HG03066 (cell line): Measurements from ENCODE around the gene RFNG.

Experiments
- ATAC-seq: cut with Tn5 transposase; IDR thresholded peaks from one replicate; pipeline ENCODE4 v1.9.1; 2021; ENCODE audit warnings: low read depth; ENCODE audit not compliant: unreplicated experiment

Gene RFNG

DNA sequence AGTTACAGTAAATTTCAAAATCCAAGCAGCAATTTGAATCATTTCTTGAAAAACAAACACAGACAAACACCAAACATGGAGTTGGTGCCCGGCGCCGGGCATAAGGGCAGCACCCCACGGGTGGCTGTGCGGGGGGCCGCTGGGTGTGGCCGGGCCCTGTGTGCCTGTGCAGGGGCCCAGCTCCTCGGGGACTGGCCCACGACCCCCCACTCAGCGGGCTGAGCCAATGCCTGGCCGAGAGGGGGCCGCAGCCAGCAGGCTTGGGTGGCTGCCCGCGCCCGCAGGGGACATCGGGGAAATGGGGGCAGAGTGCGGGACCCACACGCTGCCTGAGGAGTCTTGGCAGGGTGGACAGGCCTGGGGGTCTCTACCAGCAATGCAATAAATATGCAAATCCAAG is 26.8 kb upstream of the RFNG start:
- no peak for ATAC-seq

DNA sequence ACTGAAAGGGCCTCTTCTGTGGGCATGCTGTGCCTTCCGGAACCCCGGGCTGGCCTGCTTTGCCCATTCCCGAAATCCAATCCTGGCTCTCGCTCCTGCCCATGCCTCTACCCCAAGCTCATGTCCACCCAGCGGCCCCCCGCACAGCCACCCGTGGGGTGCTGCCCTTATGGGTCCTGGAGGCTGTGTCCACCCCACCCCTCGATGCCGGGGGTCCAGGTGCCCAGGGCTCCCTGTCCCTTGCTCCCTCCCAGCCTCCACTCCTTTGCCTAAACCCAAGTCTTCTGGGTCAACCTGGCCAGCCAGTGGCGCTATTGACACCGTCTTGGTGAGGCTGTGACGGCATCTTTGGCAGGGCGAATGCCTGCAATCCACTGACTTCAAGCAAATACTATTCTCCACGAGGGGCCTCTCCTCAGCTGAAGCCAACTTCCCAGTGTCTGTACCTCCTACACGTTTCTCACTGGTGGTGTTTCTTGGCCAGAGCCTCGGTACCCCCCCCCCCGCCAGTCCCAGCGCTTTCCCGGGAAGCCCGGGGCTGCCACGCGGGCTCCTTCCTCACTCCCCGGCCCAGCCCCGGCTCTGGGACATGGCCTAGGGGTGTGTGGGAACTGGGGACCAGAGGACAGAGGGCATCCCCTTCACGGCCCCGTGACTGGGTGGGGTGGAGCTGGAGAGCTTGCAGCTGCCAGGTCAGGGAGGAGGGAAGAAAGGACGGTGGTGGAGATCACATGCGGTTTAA is 26.2 kb upstream of the RFNG start:
- no peak for ATAC-seq

DNA sequence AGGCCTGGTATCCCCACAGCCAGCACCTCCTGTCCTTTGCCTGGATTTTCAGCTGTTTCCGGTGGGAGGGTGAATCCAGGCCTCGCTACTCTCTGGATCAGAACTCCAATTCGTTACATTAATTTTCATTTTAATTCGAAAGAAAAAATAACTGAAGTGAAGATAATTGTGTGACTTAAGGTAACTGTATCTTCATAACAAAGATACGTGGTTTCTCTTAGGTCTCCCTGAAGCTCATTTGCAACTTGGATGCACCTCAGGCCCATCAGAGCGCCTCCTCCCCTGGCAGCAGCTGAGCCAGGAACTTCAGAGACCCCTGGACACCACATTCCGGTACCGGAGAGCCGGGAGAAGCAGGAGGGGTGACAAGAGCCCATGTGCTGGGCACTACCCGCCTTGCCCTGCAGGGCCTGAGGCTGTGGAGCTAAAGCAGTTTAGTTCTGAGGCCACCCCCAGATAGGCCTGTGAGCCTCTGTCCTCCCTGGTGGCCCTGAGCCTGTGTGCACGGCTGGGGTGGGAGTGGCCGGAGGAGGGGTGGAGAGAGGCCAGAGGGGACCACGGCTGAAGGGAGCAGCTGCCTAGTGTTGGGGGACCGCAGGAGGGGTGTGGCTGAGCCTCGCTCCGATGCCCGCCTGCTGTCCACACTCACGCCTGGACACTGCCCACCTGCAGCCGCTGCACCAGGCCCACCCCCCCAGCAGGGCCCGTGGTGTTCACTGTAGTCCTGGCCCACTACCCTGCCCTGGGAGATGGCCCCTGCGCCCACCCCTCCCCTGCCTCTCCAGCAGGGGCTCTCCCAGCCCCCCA is 25.4 kb upstream of the RFNG start:
- no peak for ATAC-seq

DNA sequence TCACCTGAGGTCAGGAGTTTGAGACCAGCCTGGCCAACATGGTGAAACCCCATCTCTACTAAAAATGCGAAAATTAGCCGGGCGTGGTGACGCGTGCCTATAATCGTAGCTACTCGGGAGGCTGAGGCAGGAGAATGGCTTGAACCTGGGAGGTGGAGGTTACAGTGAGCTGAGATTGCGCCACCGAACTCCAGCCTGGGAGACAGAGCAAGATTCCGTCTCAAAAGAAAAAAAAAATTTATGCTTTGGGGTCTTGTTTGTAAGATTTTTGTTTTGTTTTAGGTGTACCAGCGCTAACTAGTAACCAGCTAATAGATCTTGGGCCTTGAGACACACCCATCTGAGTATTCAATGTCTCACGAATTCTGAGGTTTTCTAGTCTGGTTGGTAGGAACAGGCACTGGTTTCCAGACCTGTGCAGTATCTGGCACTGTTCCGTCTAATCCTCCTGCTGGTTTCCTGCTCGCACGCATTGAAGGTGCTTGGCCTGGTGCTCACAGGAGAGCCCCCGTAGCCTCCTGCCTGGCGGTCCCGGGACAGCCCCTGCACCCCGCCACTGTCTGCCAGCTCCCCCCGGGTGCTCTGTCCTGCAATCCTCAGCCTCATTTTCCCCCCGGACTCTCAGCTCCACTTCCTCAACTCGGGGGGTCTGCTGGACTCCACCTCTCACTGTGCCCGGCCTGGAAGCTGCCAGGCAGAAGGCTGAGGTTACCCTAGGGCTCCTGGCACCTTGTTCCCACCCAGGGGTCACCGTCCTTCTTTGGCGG is 24.6 kb upstream of the RFNG start:
- ATAC-seq: no peak

DNA sequence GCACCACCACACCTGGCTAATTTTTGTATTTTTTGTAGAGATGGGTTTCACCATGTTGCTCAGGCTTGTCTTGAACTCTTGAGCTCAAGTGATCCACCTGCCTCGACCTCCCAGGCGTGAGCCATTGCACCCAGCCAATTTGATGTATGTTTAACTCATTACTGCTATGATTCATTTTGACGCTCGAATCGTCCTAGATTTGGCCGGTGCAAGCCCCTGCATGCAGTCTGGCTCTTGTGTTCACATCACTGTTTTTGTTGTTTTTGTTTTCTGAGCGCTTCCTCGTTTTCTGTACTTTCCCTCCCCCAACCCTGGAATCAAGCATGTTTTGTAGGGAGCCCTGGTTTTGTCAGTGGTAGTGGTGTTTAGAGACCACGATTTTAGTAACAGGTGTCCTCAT is 21.8 kb upstream of the RFNG start:
- no peak for ATAC-seq

DNA sequence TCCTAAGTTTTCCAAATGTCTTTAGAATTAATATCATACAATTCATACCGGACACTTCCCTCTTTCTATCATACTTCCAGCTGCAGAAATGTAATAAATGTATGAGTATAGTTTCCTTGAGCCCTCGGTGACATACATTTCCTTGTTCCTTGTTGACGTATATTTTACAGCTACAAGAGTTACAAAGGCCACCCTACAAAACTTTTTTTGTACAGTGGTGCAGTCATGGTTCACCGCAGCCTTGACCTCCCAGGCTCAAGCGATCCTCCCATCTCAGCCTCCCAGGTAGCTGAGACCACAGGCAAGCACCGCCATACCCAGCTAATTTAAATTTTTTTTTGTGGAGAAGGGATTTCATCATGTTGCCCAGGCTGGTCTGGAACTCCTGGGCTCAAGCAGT is 21.2 kb upstream of the RFNG start:
- no peak for ATAC-seq

DNA sequence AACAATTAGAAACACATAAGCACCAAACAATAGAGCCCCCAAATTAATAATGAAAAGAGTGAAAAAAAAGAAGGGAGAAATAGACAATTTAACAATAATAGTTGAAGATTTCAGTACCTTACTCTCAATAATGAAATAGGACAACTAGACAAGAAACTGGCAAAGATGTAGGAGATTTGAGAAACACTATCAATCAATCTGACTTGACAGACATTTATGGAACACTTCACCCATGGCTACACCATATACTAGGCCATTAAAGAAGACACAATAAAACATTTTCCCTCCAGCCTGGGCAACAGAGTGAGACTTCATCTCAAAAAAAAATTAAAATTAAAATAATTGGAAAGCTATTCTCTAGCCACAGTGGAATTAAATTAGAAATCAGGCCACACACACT is 19.0 kb upstream of the RFNG start:
- no peak for ATAC-seq

DNA sequence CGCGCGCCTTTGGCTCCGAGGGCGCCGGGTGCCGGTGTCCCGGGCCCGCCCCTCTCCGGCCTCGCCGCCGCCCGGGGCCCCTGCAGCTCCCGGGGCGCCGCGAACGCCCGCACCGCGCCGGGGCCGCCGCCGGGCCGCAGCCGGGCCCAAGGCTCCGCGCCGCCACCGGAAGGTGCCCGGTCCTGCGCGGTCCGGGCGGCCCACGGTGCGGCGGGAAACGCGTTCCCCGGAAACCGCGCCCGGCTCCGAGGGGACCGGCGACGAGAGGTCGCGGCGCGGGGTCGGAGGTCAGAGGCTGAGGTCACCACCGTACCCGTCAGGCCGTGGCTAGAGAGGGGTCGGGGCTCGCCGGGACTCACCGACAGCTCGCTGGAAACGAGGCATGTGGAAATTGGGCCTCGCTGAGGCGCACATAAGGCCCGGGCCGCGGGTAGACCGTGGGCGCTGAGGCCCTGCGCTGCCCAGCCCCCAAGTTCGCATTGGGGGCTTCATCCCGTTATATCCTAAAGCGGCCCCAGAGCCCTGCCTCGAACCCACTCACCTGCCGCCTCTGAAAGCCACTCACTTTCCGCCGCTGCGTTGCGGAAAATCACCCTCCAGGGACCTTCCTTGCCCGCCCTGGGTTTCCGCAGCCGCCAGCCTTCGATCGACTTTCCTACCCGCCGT is 14.2 kb upstream of the RFNG start, which contains the start of gene DUS1L:
Gene DUS1L, minus strand, starts transcription at position 167 of the 666 bp plus-strand sequence. CDS start 745 bp downstream, outside the sequence.
- peak; percentile 63 for ATAC-seq

DNA sequence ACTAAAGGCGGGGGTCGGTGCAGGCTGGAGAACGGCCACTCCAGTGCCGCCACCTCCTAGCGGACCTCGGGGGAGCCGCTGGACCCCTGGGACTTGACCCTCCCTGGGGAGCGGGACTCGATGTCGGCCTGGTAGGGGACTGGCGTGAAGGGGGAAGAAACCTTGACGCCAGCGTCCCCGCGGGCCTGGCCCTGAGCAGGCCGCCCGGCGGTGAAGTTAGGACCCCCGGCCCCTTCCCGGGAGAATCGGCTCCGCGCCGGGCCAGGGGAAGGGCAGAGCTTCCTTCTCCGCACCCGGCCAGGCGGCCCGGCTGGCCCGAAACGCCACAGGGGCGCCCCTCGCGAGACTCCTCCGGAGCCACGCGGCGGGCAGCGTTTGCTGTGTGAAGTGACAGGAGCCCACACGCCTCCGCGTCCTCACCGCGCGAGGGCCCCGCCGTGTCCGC is 13.6 kb upstream of the RFNG start:
- ATAC-seq: peak; percentile 29

DNA sequence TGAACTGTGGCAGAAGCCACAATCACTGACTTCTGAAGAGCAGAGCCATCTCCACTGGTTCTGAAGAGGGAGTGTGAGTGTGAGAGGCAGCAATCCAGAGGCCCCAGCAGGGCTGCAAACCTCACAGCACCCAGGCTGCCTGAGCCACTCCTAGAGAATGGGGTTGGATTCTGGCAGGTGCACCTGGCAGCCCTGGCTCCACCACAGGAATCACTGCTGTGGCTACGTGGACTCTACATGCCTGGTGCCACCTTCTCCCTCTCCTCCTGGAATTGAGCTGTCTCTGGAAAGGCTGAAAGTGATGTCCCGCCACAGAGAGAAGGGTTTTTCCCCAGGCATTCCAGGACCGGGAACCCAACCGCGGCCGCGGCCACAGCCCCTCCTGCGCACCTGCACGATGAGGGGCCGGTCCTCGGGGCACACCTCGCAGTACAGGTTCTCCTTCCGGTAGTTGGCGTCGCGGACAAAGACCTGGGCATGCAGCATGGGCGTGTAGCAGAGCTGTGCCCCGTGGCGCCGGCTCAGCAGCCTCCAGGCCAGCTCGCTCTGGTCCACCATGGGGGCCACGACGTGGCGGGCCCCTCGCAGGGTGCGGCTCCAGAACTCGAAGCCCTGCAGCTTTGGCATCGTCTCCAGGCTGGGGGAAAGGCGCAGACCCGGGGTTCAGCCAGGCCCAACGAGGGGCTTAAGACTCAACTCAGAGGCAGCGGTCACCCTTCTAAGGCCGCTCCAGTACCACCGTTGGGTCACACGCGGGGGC is 13.0 kb upstream of the RFNG start:
- no peak for ATAC-seq

DNA sequence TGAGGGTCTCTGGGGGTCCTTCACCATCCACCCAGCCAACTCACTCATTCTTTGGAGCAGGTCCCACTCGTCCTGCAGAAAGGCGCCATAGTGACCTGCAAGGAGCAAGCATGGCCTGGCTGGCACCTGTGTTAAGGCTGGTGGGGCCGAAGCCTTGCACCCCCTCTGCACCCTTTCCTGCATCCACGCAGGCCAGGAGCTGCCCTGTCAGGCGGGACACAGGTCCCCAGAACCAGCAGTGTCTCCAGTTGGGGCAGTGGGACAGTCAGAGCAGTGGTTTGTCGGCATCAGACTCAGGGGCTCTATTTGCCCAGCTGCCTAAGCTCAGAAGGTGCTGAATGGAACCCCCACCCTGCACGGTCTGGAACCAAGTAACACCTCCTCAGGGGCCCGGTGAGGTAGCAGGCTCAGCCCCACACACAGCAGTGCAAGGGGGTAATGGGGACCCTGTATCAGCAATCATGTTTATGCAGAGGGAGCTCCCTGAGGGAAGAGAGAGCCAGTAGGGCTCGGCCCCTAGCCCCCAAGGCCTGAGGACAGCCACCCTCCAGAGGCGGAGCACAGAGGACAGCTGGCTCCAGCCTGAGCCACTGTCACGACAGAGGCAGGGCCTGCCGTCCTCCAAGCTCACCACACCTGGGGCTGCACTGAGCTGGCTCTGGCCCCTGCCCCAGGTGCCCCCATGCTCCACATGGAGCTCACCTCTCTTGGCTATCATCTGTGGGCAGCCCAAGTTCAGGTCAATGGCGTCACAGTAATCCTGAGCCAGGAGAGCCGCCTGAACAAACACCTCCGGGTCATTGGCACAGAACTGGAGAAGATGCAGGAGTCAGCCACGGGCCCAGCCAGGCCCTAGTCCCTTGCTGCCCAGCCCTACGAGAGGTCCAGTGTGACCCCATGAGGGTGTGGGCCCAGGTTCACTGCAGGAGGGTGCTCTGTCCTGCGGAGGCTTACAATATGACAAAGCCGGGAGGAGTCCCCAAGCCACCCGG is 12.1 kb upstream of the RFNG start:
- no peak for ATAC-seq

DNA sequence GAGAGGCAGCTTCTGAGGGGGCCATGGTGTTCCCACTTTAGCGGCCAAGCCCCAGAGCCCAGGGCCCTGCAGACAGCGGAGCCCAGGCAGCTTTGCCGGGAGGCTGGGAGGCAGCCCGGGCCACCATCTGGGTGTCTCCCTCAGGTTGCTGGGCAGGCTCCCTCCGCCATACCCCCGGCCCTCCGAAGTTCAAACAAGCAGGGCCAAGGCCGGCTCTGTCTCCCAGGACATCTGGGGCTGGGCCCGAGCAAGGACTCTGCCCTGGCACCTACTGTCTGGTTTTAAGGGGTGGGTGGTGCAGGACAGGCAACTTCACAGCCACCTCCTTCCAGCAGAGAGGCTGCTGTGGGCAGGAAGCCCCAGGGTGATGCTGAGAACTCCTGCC is 11.4 kb upstream of the RFNG start:
- ATAC-seq: no peak

DNA sequence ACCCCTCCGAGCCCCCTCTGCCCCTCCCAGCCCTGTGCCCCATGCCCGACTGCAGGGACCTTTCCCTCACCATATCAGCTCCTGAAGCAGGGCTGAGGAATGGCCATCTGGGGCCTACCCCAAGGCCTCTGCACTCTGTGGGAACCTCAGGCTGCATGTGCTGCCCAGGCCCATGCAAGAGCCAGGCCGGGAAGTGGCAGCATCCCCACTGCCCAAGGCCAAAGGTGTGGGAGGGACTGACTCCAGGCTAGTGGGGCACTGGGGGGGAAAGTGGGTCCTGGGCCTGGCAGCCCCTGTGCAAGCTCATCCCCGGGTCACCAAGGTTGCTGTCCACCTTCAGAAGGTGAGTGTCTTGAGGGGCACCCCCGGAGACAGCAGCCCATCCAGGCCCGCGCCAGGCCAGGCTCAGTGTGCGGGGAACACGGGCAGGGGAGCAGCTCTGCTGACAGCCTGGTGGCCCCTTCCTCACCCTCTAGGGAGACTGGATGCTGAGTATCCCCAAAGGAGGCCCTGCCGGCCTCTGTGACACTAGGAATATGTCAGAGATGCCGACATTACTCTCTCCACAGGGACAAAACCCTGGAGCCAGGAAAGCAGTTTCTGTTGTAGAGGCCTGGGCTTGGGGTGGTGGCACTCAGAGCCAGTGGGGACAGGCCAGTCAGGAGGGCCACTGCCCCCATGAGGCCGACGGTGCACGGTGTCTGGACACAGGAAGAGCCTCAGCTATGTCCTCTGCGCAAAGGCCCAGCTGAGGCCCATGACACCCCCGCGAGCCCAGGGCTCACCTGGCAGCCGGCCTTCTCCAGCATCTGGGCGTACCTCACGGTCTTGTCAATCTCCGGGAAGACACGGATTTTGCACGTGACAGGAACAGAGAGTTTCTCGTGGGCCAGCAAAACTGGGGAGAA is 10.7 kb upstream of the RFNG start:
- no peak for ATAC-seq

DNA sequence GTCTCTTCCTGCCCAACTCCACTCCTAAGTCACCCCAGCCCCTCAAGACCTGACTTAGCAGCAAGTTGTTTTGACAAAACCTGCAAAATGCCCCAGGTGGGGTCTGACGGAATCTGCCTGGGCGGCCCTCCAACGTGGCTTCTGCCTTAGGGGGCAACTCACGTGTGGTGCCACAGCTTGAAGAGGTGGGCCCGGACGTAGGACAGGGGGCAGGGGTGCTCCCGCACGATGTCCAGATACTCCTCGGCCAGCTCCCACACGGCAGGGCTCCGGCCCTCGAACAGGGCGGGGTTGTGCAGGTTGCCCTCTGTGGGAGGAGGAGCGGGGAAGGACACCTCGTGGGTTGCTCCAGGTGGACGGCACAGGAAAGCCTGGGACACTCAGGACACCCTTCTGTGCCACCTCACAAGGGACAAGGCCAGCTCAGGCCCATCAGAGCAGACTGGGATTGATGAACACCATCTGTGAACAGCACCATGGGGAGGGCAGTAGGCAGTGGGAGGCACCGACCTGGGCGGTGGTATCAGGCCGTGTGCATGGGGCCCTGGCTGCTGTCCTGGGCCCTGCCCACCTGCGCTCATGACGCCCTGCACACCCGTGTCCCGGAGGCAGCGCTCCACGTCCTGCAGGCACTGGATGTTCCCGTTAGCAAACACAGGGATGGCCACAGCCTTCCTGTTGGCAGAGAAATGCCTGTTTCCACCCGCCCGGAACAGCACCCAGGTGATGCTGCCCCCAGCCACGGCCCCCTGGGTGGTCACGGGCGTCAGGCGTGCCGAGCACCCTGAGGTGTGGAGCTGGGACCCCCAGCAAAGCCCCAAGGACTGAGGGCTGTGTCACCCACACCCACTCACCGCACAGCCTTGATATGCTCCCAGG is 9.7 kb upstream of the RFNG start:
- no peak for ATAC-seq

DNA sequence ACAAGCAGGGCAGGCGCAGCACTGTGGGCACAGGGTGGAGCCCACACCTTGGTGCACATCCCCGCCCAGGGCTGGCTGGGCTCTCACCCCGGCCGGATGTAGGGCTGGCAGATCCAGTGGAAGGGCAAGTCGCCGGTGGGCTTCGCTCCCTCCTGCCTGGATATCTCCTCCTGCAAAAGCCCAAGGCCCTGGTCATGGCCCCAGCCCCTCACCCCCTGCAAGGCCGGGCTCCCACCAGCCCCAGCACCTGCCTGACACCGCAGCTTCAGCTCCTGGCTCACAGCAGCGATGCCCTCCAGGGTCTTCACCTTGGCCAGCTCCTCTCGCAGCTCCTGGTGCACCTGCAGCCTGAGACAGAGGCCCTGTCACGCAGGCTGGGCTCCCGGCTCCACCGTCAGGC is 9.0 kb upstream of the RFNG start:
- ATAC-seq: no peak

DNA sequence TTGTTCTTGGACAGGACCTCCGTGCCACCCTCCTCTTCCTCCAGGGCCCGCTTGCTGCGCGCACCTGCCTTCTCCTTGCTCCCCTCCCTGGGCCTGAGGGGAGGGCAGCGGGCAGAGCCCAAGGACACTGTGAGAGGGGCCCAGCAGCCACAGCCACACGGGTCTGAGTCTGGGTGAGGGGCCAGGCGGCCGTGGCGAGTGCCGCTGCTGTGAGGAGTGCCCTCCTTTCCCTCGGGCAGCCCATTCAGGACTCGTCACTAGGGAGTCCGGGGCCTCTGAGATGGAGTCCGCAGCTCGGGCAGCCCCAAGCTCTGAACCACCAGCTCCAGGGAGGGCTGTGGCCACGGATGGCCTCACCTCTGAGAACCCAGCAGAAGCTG is 8.4 kb upstream of the RFNG start:
- no peak for ATAC-seq
